GM12878 (cell line): ENCODE results near the gene CMC1. TPM values are rescaled to one million over a fixed set of nuclear protein-coding genes. Genes with fewer than 3 reads are reported as not detected.

Source experiments
- ATAC-seq: fragments of 200-7000 bp; cut with Tn5 transposase; 3 replicates; pipeline ENCODE4 v1.9.1; 2020; ENCODE audit warnings: mild to moderate bottlenecking, moderate library complexity
- BruUV-seq: library from RNA; stranded (reverse); fragments of 400-500 nt; replicated peaks from 2 replicates; lab custom pipeline; 2021; lab: Mats Ljungman, UMichigan
- CTCF ChIA-PET: fragments of 300-600 bp; sonication (Branson Sonifier 250); formaldehyde crosslinking; extraction: SDS; loops from one replicate; lab custom pipeline; 2021; ENCODE audit warnings: inconsistent platforms; lab: Yijun Ruan, JAX
- POLR2A ChIA-PET: fragments of 350-600 bp; formaldehyde crosslinking; extraction: SDS; loops from one replicate; lab custom pipeline; 2021; ENCODE audit warnings: inconsistent platforms; lab: Charles Lee
- RAD21 ChIA-PET: fragments of 300-600 bp; sonication (Branson Sonifier 250); formaldehyde crosslinking; loops from one replicate; lab custom pipeline; 2023; ENCODE audit warnings: antibody characterized with exemption; ENCODE audit not compliant: unreplicated experiment; lab: Charles Lee
- SMC1A ChIA-PET: fragments of 300-600 bp; sonication (Branson Sonifier 250); formaldehyde crosslinking; loops from one replicate; lab custom pipeline; 2023; ENCODE audit not compliant: unreplicated experiment, uncharacterized antibody; lab: Charles Lee
- DNase-seq: peaks from one replicate; pipeline ENCODE4 v3.0.0-alpha.2; 2011; ENCODE audit warnings: low read depth, low spot score
- FAIRE-seq: peaks from 3 replicates; lab custom pipeline; 2011; peaks lifted over from hg19 to GRCh38; lab: Jason Lieb, UNC
- H2AFZ ChIP-seq: 2 replicates; pipeline ENCODE4 v1.6.0; 2011; ENCODE audit warnings: low read depth, low read length, control low read depth; ENCODE audit not compliant: control insufficient read depth
- H3K27ac ChIP-seq: 2 replicates; pipeline ENCODE4 v1.5.1; 2011; ENCODE audit warnings: control low read depth; ENCODE audit not compliant: control insufficient read depth, insufficient read depth
- H3K27me3 ChIP-seq, 2 experiments: replicated peaks in 1 of 2; 2 replicates each; pipeline versions ENCODE4 v1.6.0 to v1.6.1; 2011; ENCODE audit warnings: low read length in 1 of 2; ENCODE audit not compliant: control insufficient read depth in 2 of 2, insufficient read depth in 2 of 2
- H3K36me3 ChIP-seq, 2 experiments: 2 replicates each; pipeline ENCODE4 v1.5.1; 2011; ENCODE audit warnings: low read length in 1 of 2; ENCODE audit not compliant: control insufficient read depth in 2 of 2, insufficient read depth in 2 of 2
- H3K4me1 ChIP-seq: 2 replicates; pipeline ENCODE4 v1.6.1; 2011; ENCODE audit warnings: mild to moderate bottlenecking, low read length, moderate library complexity, mixed read lengths; ENCODE audit not compliant: control insufficient read depth, insufficient read depth
- H3K4me2 ChIP-seq: 2 replicates; pipeline ENCODE4 v1.6.0; 2011; ENCODE audit warnings: control low read depth; ENCODE audit not compliant: control insufficient read depth, insufficient read depth
- H3K4me3 ChIP-seq: fragments of 200-600 bp; sonication (generic); 2 replicates; pipeline ENCODE4 v1.5.1; 2016
- H3K79me2 ChIP-seq: 2 replicates; pipeline ENCODE4 v1.6.0; 2011; ENCODE audit warnings: low read length; ENCODE audit not compliant: control insufficient read depth, insufficient read depth
- H3K9ac ChIP-seq: 2 replicates; pipeline ENCODE4 v1.8.0; 2011; ENCODE audit warnings: low read length, control low read depth, mixed read lengths; ENCODE audit not compliant: control insufficient read depth, insufficient read depth
- H3K9me3 ChIP-seq: replicated peaks from 3 replicates; pipeline ENCODE4 v1.5.1; 2011; ENCODE audit warnings: mild to moderate bottlenecking, low read length; ENCODE audit not compliant: control insufficient read depth, insufficient read depth
- H4K20me1 ChIP-seq: 2 replicates; pipeline ENCODE4 v1.6.0; 2011; ENCODE audit not compliant: control insufficient read depth, insufficient read depth
- GABPA ChIP-seq: IDR thresholded peaks from 2 replicates; pipeline ENCODE4 v1.6.1; 2014; ENCODE audit warnings: antibody characterized with exemption, low read depth, mild to moderate bottlenecking, inconsistent platforms
- USF1 ChIP-seq: IDR thresholded peaks from 2 replicates; pipeline ENCODE4 v1.6.1; 2011; ENCODE audit warnings: borderline replicate concordance, low read depth, mild to moderate bottlenecking, moderate library complexity, mixed read lengths, low read length; ENCODE audit not compliant: insufficient read depth; ENCODE audit errors: extremely low read length
- ZBTB40 ChIP-seq: fragments of 450-650 bp; IDR thresholded peaks from 2 replicates; pipeline ENCODE4 v1.6.1; 2016; ENCODE audit warnings: mild to moderate bottlenecking, moderate library complexity, borderline replicate concordance
- ZNF274 ChIP-seq: IDR thresholded peaks from one replicate; pipeline ENCODE4 v1.8.0; 2011; ENCODE audit not compliant: insufficient read length, insufficient read depth
- WGBS: methylation state at CpG from one replicate; pipeline ENCODE4 v1.1.6; 2016; ENCODE audit warnings: low lambda C conversion rate; ENCODE audit not compliant: insufficient replicate concordance, insufficient coverage; ENCODE audit errors: missing lambda C conversion rate; 5-methylcytosine and 5-hydroxymethylcytosine counted together
- in situ Hi-C: fragments of 300-500 bp; cut with MboI; formaldehyde crosslinking; loops from 9 replicates; pipeline ENCODE4 v1.14.3; 2018; ENCODE audit warnings: mixed read lengths
- intact Hi-C: fragments of 100-400 bp; cut with micrococcal nuclease; formaldehyde crosslinking; loops from one replicate; pipeline ENCODE4 v1.14.2; 2022; ENCODE audit not compliant: unreplicated experiment
- polyA plus RNA-seq, 11 experiments: library from polyadenylated mRNA; depleted of rRNA in 4 of 11; unstranded in 6 of 11; stranded (reverse) in 5 of 11; fragments of >200 nt; fragmentation: Nextera tagmentation in 4 of 11; fragmentation: Illumina TruSeq in 1 of 11; extraction: Ambion mirVana in 4 of 11; extraction: Trizol in 1 of 11; gene quantifications; 1 replicate in 1 of 11; 2 replicates in 10 of 11; pipeline versions ENCODE4 v1.2.1 to v1.2.3, GENCODE V29; 2011 to 2016; ENCODE audit warnings: inconsistent platforms in 2 of 11, missing spikeins in 2 of 11, low read depth in 1 of 11
- total RNA-seq, 4 experiments: library from RNA; depleted of rRNA in 3 of 4; stranded (reverse); fragments of >200 nt in 3 of 4; fragmentation: Illumina TruSeq in 1 of 4; extraction: Trizol in 1 of 4; gene quantifications; 2 replicates each; pipeline versions ENCODE4 v1.2.1 to v1.2.3, GENCODE V29; 2013 to 2021

The CMC1 gene
- total and polyA plus RNA-seq, 10 of the 15 experiments (the other 5 are each of a cell fraction or from before 2014, with no cell fraction given): 12.3 to 118 (median 29.3) TPM

GRCh38 chr3:28301688-28302087, 60.3 kb downstream of the CMC1 start (continued):
- TF ChIP-seq ZBTB40 (no peak), USF1 (no peak), GABPA (no peak)

GRCh38 chr3:28308196-28308595, 66.8 kb downstream of the CMC1 start:
- H3K4me2 ChIP-seq: no peak overlapping the region
- ChIA-PET RAD21 (interaction anchor here (0.5 to 1.0 kb wide), 3 partner anchors 10 to 54 kb away, joined by 3 to 4 read pairs (median 3); no protein-coding TSS in a partner anchor), SMC1A (interaction anchor here (1.2 to 2.0 kb wide), 3 partner anchors 9 to 596 kb away, joined by 3 to 7 read pairs (median 6); no protein-coding TSS in a partner anchor), POLR2A (interaction anchor here (1.3 kb wide), 1 partner anchor 14 kb away, joined by 3 read pairs; no protein-coding TSS in a partner anchor)
- no peaks in the 10 kb centered on the region for H4K20me1 ChIP-seq
- intact Hi-C loops: no loop called here
- DNase-seq: no peak
- no peak overlapping the region for H3K9ac ChIP-seq
- TF ChIP-seq ZNF274: no peak
- TF ChIP-seq, all 136 proteins: peak for 0
- no peaks in the 10 kb centered on the region for H3K79me2 ChIP-seq
- BruUV-seq: no TSS peak
- H3K9me3 ChIP-seq: no peaks in the 10 kb centered on the region
- no peaks in the 10 kb centered on the region for H3K36me3 ChIP-seq
- CTCF ChIA-PET: interaction anchor here (0.6 to 1.4 kb wide), 3 partner anchors 9 to 585 kb away, joined by 3 to 7 read pairs (median 5); no protein-coding TSS in a partner anchor
- H3K4me1 ChIP-seq: no peaks in the 10 kb centered on the region
- 100% methylated on average over 3 of the region's 3 CpGs for WGBS
- no peak overlapping the region for H2AFZ ChIP-seq
- no peak overlapping the region for H3K27ac ChIP-seq
- no peak overlapping the region for H3K4me3 ChIP-seq
- ATAC-seq (no peak), FAIRE-seq (no peak)
- in situ Hi-C loops: no loop called here
- H3K27me3 ChIP-seq: no peaks in the 10 kb centered on the region
